GM12892 (cell line): ENCODE data around the gene VAV3.

Experiments
- POLR2A ChIP-seq: IDR thresholded peaks from 2 replicates; pipeline ENCODE4 v1.6.1; 2011; ENCODE audit warnings: low read depth, low read length, control low read depth
- POLR2AphosphoS5 ChIP-seq: IDR thresholded peaks from 2 replicates; pipeline ENCODE4 v1.6.1; 2011; ENCODE audit warnings: low read depth, low read length, control low read depth
- TAF1 ChIP-seq: IDR thresholded peaks from 2 replicates; pipeline ENCODE4 v1.6.1; 2011; ENCODE audit warnings: low read depth, mild to moderate bottlenecking, control low read depth, low read length, borderline replicate concordance

DNA sequence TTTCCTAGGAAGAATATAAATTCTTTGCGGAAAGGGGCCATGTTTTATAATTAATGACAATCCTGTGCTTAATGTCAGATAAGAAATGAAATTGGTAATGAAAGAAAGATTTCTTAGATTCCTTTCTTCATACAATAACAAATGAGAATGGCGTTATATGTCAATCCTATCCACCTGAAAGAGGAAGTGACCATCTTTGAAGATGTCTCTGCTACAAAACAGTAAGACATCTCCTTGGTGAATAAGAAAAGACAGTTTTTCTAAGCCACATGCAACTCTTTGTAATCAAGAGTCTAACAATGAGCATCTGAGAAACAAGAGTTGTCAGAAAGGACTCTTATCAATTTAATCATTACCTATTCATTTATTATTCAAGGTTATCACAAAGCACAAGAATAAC, 286.0 kb downstream of the VAV3 start:
- TF ChIP-seq POLR2A (no peak), TAF1 (no peak), POLR2AphosphoS5 (no peak)
